H4 (cell line): Measurements from ENCODE around the gene HDAC6. TPM values are rescaled to one million over a fixed set of nuclear protein-coding genes. Genes with fewer than 3 reads are reported as not detected.

Experiments used
- total RNA-seq: library from RNA; depleted of rRNA; stranded (reverse); fragments of >200 nt; shearing (Covaris generic); gene quantifications from 2 replicates; pipeline ENCODE4 v1.2.3, GENCODE V29; 2014; rRNA removed

The HDAC6 gene
- total RNA-seq, 1 experiment from 2014 or later, result 25.2 TPM

Other genes with a start within 250 kb of the HDAC6 start
- gene RBM3, start 227.6 kb upstream of the HDAC6 start, total RNA-seq, result 154 and 175 TPM in 2 replicates
- gene WDR13, start 204.6 kb upstream of the HDAC6 start, total RNA-seq, result 42.8 and 49.7 TPM in 2 replicates
- gene WAS, start 118.3 kb upstream of the HDAC6 start, total RNA-seq, result 0.10 and 0.16 TPM in 2 replicates
- 11.8 and 13.6 TPM in 2 replicates for gene SUV39H1, start 105.3 kb upstream of the HDAC6 start, total RNA-seq
- not detected in 2 replicates for gene GLOD5, start 40.3 kb upstream of the HDAC6 start, total RNA-seq
- not detected in 2 replicates for gene GATA1, start 15.5 kb upstream of the HDAC6 start, total RNA-seq
- gene ERAS, start 24.4 kb downstream of the HDAC6 start, total RNA-seq, result not detected in 2 replicates
- 9.9 and 16.0 TPM in 2 replicates for gene PCSK1N, start 33.5 kb downstream of the HDAC6 start, total RNA-seq
- 59.1 and 61.2 TPM in 2 replicates for gene TIMM17B, start 95.7 kb downstream of the HDAC6 start, total RNA-seq
- gene PQBP1, start 95.9 kb downstream of the HDAC6 start, total RNA-seq, result 53.0 and 61.4 TPM in 2 replicates
- 23.2 and 32.8 TPM in 2 replicates for gene SLC35A2, start 109.6 kb downstream of the HDAC6 start, total RNA-seq
- 10.8 and 11.9 TPM in 2 replicates for gene PIM2, start 117.0 kb downstream of the HDAC6 start, total RNA-seq
- 22.3 and 34.2 TPM in 2 replicates for gene OTUD5, start 155.5 kb downstream of the HDAC6 start, total RNA-seq
- gene KCND1, start 169.8 kb downstream of the HDAC6 start, total RNA-seq, result 0.12 TPM in 1 of 2 replicates, not detected in the other
- gene GRIPAP1, start 200.2 kb downstream of the HDAC6 start, total RNA-seq, result 15.3 and 15.9 TPM in 2 replicates
- gene TFE3, start 241.3 kb downstream of the HDAC6 start, total RNA-seq, result 23.7 and 47.1 TPM in 2 replicates